SK-N-SH (cell line): Measurements from ENCODE around the gene MSH2. TPM values are rescaled to one million over a fixed set of nuclear protein-coding genes. Genes with fewer than 3 reads are reported as not detected.
A peak's percentile ranks its signal among the peaks of the same experiment; 100 is the strongest.
"Not testable (repeated sequence)": the region's sequence is repeated elsewhere in the genome, so short reads cannot be mapped to it uniquely, and the experiment has no call there.

ENCODE experiments used
- CTCF ChIA-PET: fragments of 300-600, 350-600 bp; formaldehyde crosslinking; extraction: SDS; loops from one replicate; lab custom pipeline; 2021; lab: Yijun Ruan, JAX
- POLR2A ChIA-PET: fragments of 350-600 bp; sonication (Branson Sonifier 250); formaldehyde crosslinking; extraction: SDS; loops from one replicate; lab custom pipeline; 2020; ENCODE audit warnings: antibody characterized with exemption, inconsistent platforms; lab: Yijun Ruan, JAX
- DNase-seq: peaks from one replicate; pipeline ENCODE4 v3.0.0; 2012
- H2AFZ ChIP-seq: fragments of 200-600 bp; sonication (generic); 2 replicates; pipeline ENCODE4 v1.8.1; 2016; ENCODE audit warnings: antibody characterized with exemption, mild to moderate bottlenecking, low read depth
- H3F3A ChIP-seq: fragments of 200-600 bp; sonication (generic); replicated peaks from 2 replicates; pipeline ENCODE3; 2016; ENCODE audit warnings: antibody characterized with exemption, mild to moderate bottlenecking; ENCODE audit not compliant: insufficient read depth
- H3K27ac ChIP-seq, 2 experiments: fragments of 200-500 bp in 1 of 2; fragments of 200-600 bp in 1 of 2; sonication (Bioruptor generic) in 1 of 2; sonication (generic), shearing (Covaris generic) in 1 of 2; 2 replicates each; pipeline versions ENCODE4 v1.5.1 to v1.6.1; 2014 to 2016; ENCODE audit warnings: low read depth in 2 of 2, inconsistent platforms in 1 of 2, low read length in 1 of 2, mild to moderate bottlenecking in 1 of 2, mixed read lengths in 1 of 2
- H3K27me3 ChIP-seq: fragments of 200-600 bp; sonication (generic), shearing (Covaris generic); 2 replicates; pipeline ENCODE4 v1.6.1; 2016; ENCODE audit warnings: mixed run types; ENCODE audit not compliant: insufficient read depth
- H3K36me3 ChIP-seq, 2 experiments: fragments of 200-500 bp in 1 of 2; fragments of 200-600 bp in 1 of 2; sonication (Bioruptor generic) in 1 of 2; sonication (generic) in 1 of 2; replicated peaks in 1 of 2; 2 replicates each; pipeline versions ENCODE3 to v1.5.1; 2014 to 2016; ENCODE audit warnings: low read length in 1 of 2, mild to moderate bottlenecking in 1 of 2; ENCODE audit not compliant: insufficient read depth in 2 of 2, control insufficient read depth in 1 of 2
- H3K4me1 ChIP-seq, 2 experiments: fragments of 200-500 bp in 1 of 2; fragments of 200-600 bp in 1 of 2; sonication (Bioruptor generic) in 1 of 2; sonication (generic), shearing (Covaris generic) in 1 of 2; 2 replicates each; pipeline versions ENCODE4 v1.5.1 to v1.6.1; 2014 to 2016; ENCODE audit warnings: low read depth in 1 of 2, low read length in 1 of 2, mixed run types in 1 of 2; ENCODE audit not compliant: insufficient read depth in 2 of 2, control insufficient read depth in 1 of 2
- H3K4me2 ChIP-seq: fragments of 200-600 bp; sonication (generic), shearing (Covaris generic); 2 replicates; pipeline ENCODE4 v1.6.1; 2017; ENCODE audit warnings: mixed run types
- H3K4me3 ChIP-seq, 2 experiments: fragments of 200-500 bp in 1 of 2; fragments of 200-600 bp in 1 of 2; sonication (Bioruptor generic) in 1 of 2; sonication (generic), shearing (Covaris generic) in 1 of 2; 2 replicates each; pipeline versions ENCODE4 v1.5.1 to v1.8.1; 2014 to 2016; ENCODE audit warnings: low read depth in 2 of 2, inconsistent platforms in 1 of 2, low read length in 1 of 2, mild to moderate bottlenecking in 1 of 2, mixed read lengths in 1 of 2, moderate library complexity in 1 of 2
- H3K79me2 ChIP-seq: fragments of 200-600 bp; sonication (generic); 2 replicates; pipeline ENCODE4 v1.8.1; 2017; ENCODE audit warnings: mild to moderate bottlenecking; ENCODE audit not compliant: insufficient read depth
- H3K9ac ChIP-seq: fragments of 200-600 bp; sonication (generic); 2 replicates; pipeline ENCODE4 v1.6.1; 2017; ENCODE audit warnings: mixed run types
- H3K9me2 ChIP-seq: fragments of 200-600 bp; sonication (generic); 2 replicates; pipeline ENCODE4 v1.6.1; 2017; ENCODE audit warnings: mixed run types
- H3K9me3 ChIP-seq: fragments of 200-600 bp; sonication (generic); 2 replicates; pipeline ENCODE4 v1.6.1; 2017; ENCODE audit warnings: mixed run types, mild to moderate bottlenecking, moderate library complexity
- H4K20me1 ChIP-seq: fragments of 200-600 bp; sonication (generic); 2 replicates; pipeline ENCODE4 v1.6.1; 2017; ENCODE audit warnings: mild to moderate bottlenecking, mixed run types; ENCODE audit not compliant: insufficient read depth
- CTCF ChIP-seq: fragments of 200-600 bp; sonication (generic); IDR thresholded peaks from 2 replicates; pipeline ENCODE4 v1.6.1; 2017; ENCODE audit warnings: antibody characterized with exemption, mild to moderate bottlenecking, moderate library complexity
- ELF1 ChIP-seq: IDR thresholded peaks from 2 replicates; pipeline ENCODE4 v1.4.0; 2012
- FOSL2 ChIP-seq: IDR thresholded peaks from 2 replicates; pipeline ENCODE4 v1.4.0; 2012; ENCODE audit warnings: low read depth, mild to moderate bottlenecking, moderate library complexity, borderline replicate concordance
- IRF3 ChIP-seq: fragments of 150-350 bp; IDR thresholded peaks from 2 replicates; pipeline ENCODE4 v1.6.1; 2016; ENCODE audit warnings: mild to moderate bottlenecking, low read depth, low read length
- JUND ChIP-seq: IDR thresholded peaks from 2 replicates; pipeline ENCODE4 v1.4.0; 2012
- MEF2A ChIP-seq: IDR thresholded peaks from 2 replicates; pipeline ENCODE4 v1.4.0; 2012; ENCODE audit warnings: low read depth, borderline replicate concordance
- MXI1 ChIP-seq: IDR thresholded peaks from 2 replicates; pipeline ENCODE4 v1.6.1; 2012; ENCODE audit warnings: mild to moderate bottlenecking, low read depth, low read length, improper control_type of control experiment
- NFIC ChIP-seq: IDR thresholded peaks from 2 replicates; pipeline ENCODE4 v1.4.0; 2012; ENCODE audit warnings: borderline replicate concordance
- POLR2AphosphoS5 ChIP-seq: IDR thresholded peaks from 2 replicates; pipeline ENCODE4 v1.6.1; 2012; ENCODE audit warnings: low read depth, low read length
- RAD21 ChIP-seq: IDR thresholded peaks from 2 replicates; pipeline ENCODE4 v1.6.1; 2012; ENCODE audit warnings: mild to moderate bottlenecking, low read length
- RXRA ChIP-seq: IDR thresholded peaks from 2 replicates; pipeline ENCODE4 v1.4.0; 2012; ENCODE audit warnings: low read depth, mild to moderate bottlenecking, borderline replicate concordance
- TAF1 ChIP-seq: IDR thresholded peaks from 2 replicates; pipeline ENCODE4 v1.6.1; 2012; ENCODE audit warnings: low read depth, mild to moderate bottlenecking, low read length, moderate library complexity, borderline replicate concordance
- TCF12 ChIP-seq: IDR thresholded peaks from 2 replicates; pipeline ENCODE4 v1.4.0; 2012
- TEAD4 ChIP-seq: IDR thresholded peaks from 2 replicates; pipeline ENCODE4 v1.4.0; 2012; ENCODE audit warnings: mild to moderate bottlenecking, borderline replicate concordance; ENCODE audit not compliant: insufficient read depth
- USF2 ChIP-seq: fragments of 150-350 bp; IDR thresholded peaks from 2 replicates; pipeline ENCODE4 v1.6.1; 2017; ENCODE audit warnings: antibody characterized with exemption, low read length, low read depth, borderline replicate concordance
- YY1 ChIP-seq: IDR thresholded peaks from 2 replicates; pipeline ENCODE4 v1.4.0; 2012; ENCODE audit warnings: low read depth, mild to moderate bottlenecking
- WGBS: methylation state at CpG from one replicate; pipeline ENCODE4 v1.1.6; 2017; ENCODE audit warnings: low lambda C conversion rate; 5-methylcytosine and 5-hydroxymethylcytosine counted together
- polyA plus RNA-seq, 3 experiments: library from polyadenylated mRNA; depleted of rRNA; stranded (reverse); fragments of >200 nt; gene quantifications; 2 replicates each; pipeline ENCODE4 v1.2.3, GENCODE V29; 2012

The MSH2 gene
- polyA plus RNA-seq, 1 of the 3 experiments (the other 2 are of a cell fraction): 13.7 TPM

GRCh38 chr2:47360927-47361326, 42.0 kb upstream of the MSH2 start:
- peaks cover 24% of the 10 kb centered on the region for H3F3A ChIP-seq
- no peaks in the 10 kb centered on the region for H3K27me3 ChIP-seq
- DNase-seq: no peak
- WGBS: 61% methylated on average over 3 of the region's 3 CpGs
- H3K4me3 ChIP-seq: no peak overlapping the region
- no peaks in the 10 kb centered on the region for H4K20me1 ChIP-seq
- no peaks in the 10 kb centered on the region for H3K36me3 ChIP-seq
- H3K4me1 ChIP-seq: peaks cover 0 to 12% of the 10 kb centered on the region in 2 experiments; a peak in 1 of 4 replicates
- H3K9me2 ChIP-seq: no peaks in the 10 kb centered on the region
- no peak overlapping the region for H3K9ac ChIP-seq
- CTCF ChIA-PET: interaction anchor here (1.3 to 1.7 kb wide), 2 partner anchors 27 to 407 kb away, joined by 5 read pairs; no protein-coding TSS in a partner anchor
- no peaks in the 10 kb centered on the region for H3K79me2 ChIP-seq
- no peaks in the 10 kb centered on the region for H3K9me3 ChIP-seq
- TF ChIP-seq ELF1 (no peak), USF2 (no peak), TAF1 (no peak), MXI1 (no peak), YY1 (no peak), CTCF (no peak), RXRA (no peak), TEAD4 (no peak), MEF2A (no peak), TCF12 (peak; percentile 36), IRF3 (no peak), FOSL2 (peak; percentile 47; the same call in 1 of the 2 replicates), POLR2AphosphoS5 (no peak), NFIC (no peak), JUND (no peak), RAD21 (no peak)
- H2AFZ ChIP-seq: no peak overlapping the region
- POLR2A ChIA-PET: interaction anchor here (1.2 kb wide), 1 partner anchor 16 kb away, joined by 5 read pairs; no protein-coding TSS in a partner anchor
- 0 out of 4 replicates have a peak overlapping the region, but pooled peaks of 1 of the 2 experiments have one; percentile 1 for H3K27ac ChIP-seq
- no peak overlapping the region for H3K4me2 ChIP-seq

GRCh38 chr2:47361505-47362229, 41.3 kb upstream of the MSH2 start:
- H3K9me2 ChIP-seq, H3K9ac ChIP-seq, H2AFZ ChIP-seq, H3K27ac ChIP-seq, H3K36me3 ChIP-seq, H3K27me3 ChIP-seq, H3K79me2 ChIP-seq, H3K9me3 ChIP-seq, H3K4me3 ChIP-seq, DNase-seq, H4K20me1 ChIP-seq, H3K4me2 ChIP-seq: not testable (repeated sequence)
- POLR2A ChIA-PET: interaction anchor here (1.2 kb wide), 1 partner anchor 17 kb away, joined by 5 read pairs; no protein-coding TSS in a partner anchor
- CTCF ChIA-PET: interaction anchor here (1.1 to 1.7 kb wide), 3 partner anchors 10 to 406 kb away, joined by 3 to 5 read pairs (median 5); no protein-coding TSS in a partner anchor
- 91% methylated on average over 10 of the region's 10 CpGs for WGBS
- H3F3A ChIP-seq: peaks cover 22% of the 10 kb centered on the region
- H3K4me1 ChIP-seq: peaks cover 0 to 11% of the 10 kb centered on the region in 2 experiments; a peak in 1 of 4 replicates
